Stimulated activated effector memory CD8-positive, alpha-beta T cell treated with anti-CD3 and anti-CD28 coated beads, Interleukin-12 subunit alpha, Interleukin-12 subunit beta, amount 100 ng/mL, for 72 hours (primary cell): Measurements from ENCODE around the gene ZNF219.

Experiments used
- ATAC-seq: fragments of 150-1000 bp; cut with Tn5 transposase; 2 replicates; pipeline ENCODE4 v1.10.0; 2021
- DNase-seq, 2 donors: peaks; one replicate each; pipeline ENCODE4 v3.0.0; 2021 to 2022; ENCODE audit warnings: low spot score in 2 of 2
- H3K27ac Mint-ChIP-seq: one replicate; pipeline ENCODE4 v1.8.0; 2022; ENCODE audit warnings: mild to moderate bottlenecking, mixed read lengths
- H3K36me3 Mint-ChIP-seq: one replicate; pipeline ENCODE4 v1.8.0; 2022; ENCODE audit warnings: mild to moderate bottlenecking, mixed read lengths
- H3K4me1 Mint-ChIP-seq: one replicate; pipeline ENCODE4 v1.8.0; 2022; ENCODE audit warnings: mixed read lengths
- H3K4me3 Mint-ChIP-seq: one replicate; pipeline ENCODE4 v1.8.0; 2022; ENCODE audit warnings: mild to moderate bottlenecking, mixed read lengths
- H3K9me3 Mint-ChIP-seq: one replicate; pipeline ENCODE4 v1.8.0; 2022; ENCODE audit warnings: mixed read lengths

The ZNF219 gene

GRCh38 chr14:21070083-21070609, 28.3 kb downstream of the ZNF219 start, which contains the start of gene ARHGEF40:
ARHGEF40 (plus strand) TSS chr14:21070304; CDS start chr14:21070397, 93 bp downstream.
- no peak for DNase-seq
- Mint-ChIP-seq H3K9me3 (no peaks in the 10 kb centered on the region), H3K4me3 (peak within 1 kb of the TSS; percentile 83), H3K27ac (peak within 1 kb of the TSS; percentile 61), H3K36me3 (no peaks in the 10 kb centered on the region), H3K4me1 (peaks cover 40% of the 10 kb centered on the region)
- no peak for ATAC-seq

GRCh38 chr14:21069388-21070082, 28.9 kb downstream of the ZNF219 start:
- ATAC-seq (no peak), DNase-seq (no peak)
- H3K36me3 Mint-ChIP-seq = no peaks in the 10 kb centered on the region
- H3K4me3 Mint-ChIP-seq = peak overlapping the region; percentile 83
- peaks cover 40% of the 10 kb centered on the region for H3K4me1 Mint-ChIP-seq
- no peaks in the 10 kb centered on the region for H3K9me3 Mint-ChIP-seq
- peak overlapping the region; percentile 61 for H3K27ac Mint-ChIP-seq

- DNase-seq = peak in 1 of 2 donors; percentile 69
- ATAC-seq = peak; percentile 72
- H3K4me1 Mint-ChIP-seq = peaks cover 40% of the 10 kb centered on the region
- H3K36me3 Mint-ChIP-seq = no peaks in the 10 kb centered on the region
- H3K4me3 Mint-ChIP-seq = peak overlapping the region; percentile 83
- peak overlapping the region; percentile 61 for H3K27ac Mint-ChIP-seq
- H3K9me3 Mint-ChIP-seq = no peaks in the 10 kb centered on the region
These were observed 29.7 kb downstream of the ZNF219 start for GRCh38 chr14:21068521-21069387.

- ATAC-seq = no peak
- peaks cover 34% of the 10 kb centered on the region for H3K4me1 Mint-ChIP-seq
- H3K27ac Mint-ChIP-seq = no peak overlapping the region
- no peak overlapping the region for H3K4me3 Mint-ChIP-seq
- no peaks in the 10 kb centered on the region for H3K9me3 Mint-ChIP-seq
- no peak for DNase-seq
- no peaks in the 10 kb centered on the region for H3K36me3 Mint-ChIP-seq
These were observed 31.5 kb downstream of the ZNF219 start for GRCh38 chr14:21066882-21067502.

GRCh38 chr14:21063479-21063878, 35.0 kb downstream of the ZNF219 start:
- no peak for ATAC-seq

GRCh38 chr14:21061347-21061668, 37.1 kb downstream of the ZNF219 start:
- H3K4me1 Mint-ChIP-seq = no peaks in the 10 kb centered on the region

More at GRCh38 chr14:21063479-21063878, 35.0 kb downstream of the ZNF219 start:
- Mint-ChIP-seq H3K4me1 (peaks cover 2% of the 10 kb centered on the region), H3K36me3 (no peaks in the 10 kb centered on the region), H3K9me3 (no peaks in the 10 kb centered on the region), H3K27ac (no peak overlapping the region), H3K4me3 (no peak overlapping the region)
- DNase-seq = no peak

GRCh38 chr14:21060614-21061346, 37.7 kb downstream of the ZNF219 start:
- Mint-ChIP-seq H3K4me1 (no peaks in the 10 kb centered on the region), H3K4me3 (no peak overlapping the region), H3K36me3 (no peaks in the 10 kb centered on the region), H3K27ac (no peak overlapping the region), H3K9me3 (no peaks in the 10 kb centered on the region)
- DNase-seq (no peak), ATAC-seq (no peak)

More at GRCh38 chr14:21061347-21061668, 37.1 kb downstream of the ZNF219 start:
- ATAC-seq (no peak), DNase-seq (no peak)
- H3K27ac Mint-ChIP-seq = no peak overlapping the region
- H3K4me3 Mint-ChIP-seq = no peak overlapping the region
- no peaks in the 10 kb centered on the region for H3K36me3 Mint-ChIP-seq
- no peaks in the 10 kb centered on the region for H3K9me3 Mint-ChIP-seq

GRCh38 chr14:21059842-21060613, 38.4 kb downstream of the ZNF219 start:
- H3K36me3 Mint-ChIP-seq = no peaks in the 10 kb centered on the region
- no peaks in the 10 kb centered on the region for H3K9me3 Mint-ChIP-seq
- no peak for ATAC-seq
- H3K4me3 Mint-ChIP-seq = no peak overlapping the region
- no peak for DNase-seq
- no peaks in the 10 kb centered on the region for H3K4me1 Mint-ChIP-seq
- H3K27ac Mint-ChIP-seq = no peak overlapping the region

GRCh38 chr14:21058903-21059302, 39.6 kb downstream of the ZNF219 start:
- no peak overlapping the region for H3K4me3 Mint-ChIP-seq
- ATAC-seq (no peak), DNase-seq (no peak)
- H3K9me3 Mint-ChIP-seq = no peaks in the 10 kb centered on the region
- no peak overlapping the region for H3K27ac Mint-ChIP-seq
- H3K36me3 Mint-ChIP-seq = no peaks in the 10 kb centered on the region
- no peaks in the 10 kb centered on the region for H3K4me1 Mint-ChIP-seq

GRCh38 chr14:21057803-21058675, 40.4 kb downstream of the ZNF219 start, which contains the start of gene RNASE8:
RNASE8 (plus strand) TSS chr14:21057822; CDS start chr14:21057893, 71 bp downstream.
- Mint-ChIP-seq H3K27ac (no peak within 1 kb of the TSS), H3K4me3 (no peak within 1 kb of the TSS), H3K9me3 (no peaks in the 10 kb centered on the region), H3K4me1 (no peaks in the 10 kb centered on the region), H3K36me3 (no peaks in the 10 kb centered on the region)
- peak; percentile 87 for ATAC-seq
- DNase-seq = no peak

GRCh38 chr14:21056520-21057163, 41.8 kb downstream of the ZNF219 start:
- Mint-ChIP-seq H3K36me3 (no peaks in the 10 kb centered on the region), H3K4me1 (no peaks in the 10 kb centered on the region), H3K27ac (no peak overlapping the region), H3K4me3 (no peak overlapping the region), H3K9me3 (no peaks in the 10 kb centered on the region)
- DNase-seq = no peak
- no peak for ATAC-seq

- H3K27ac Mint-ChIP-seq = no peak overlapping the region
- ATAC-seq (no peak), DNase-seq (no peak)
- no peaks in the 10 kb centered on the region for H3K9me3 Mint-ChIP-seq
- no peaks in the 10 kb centered on the region for H3K36me3 Mint-ChIP-seq
- no peak overlapping the region for H3K4me3 Mint-ChIP-seq
- H3K4me1 Mint-ChIP-seq = no peaks in the 10 kb centered on the region
These were observed 42.9 kb downstream of the ZNF219 start for GRCh38 chr14:21055432-21056117.

GRCh38 chr14:21054768-21055145, 43.7 kb downstream of the ZNF219 start:
- Mint-ChIP-seq H3K27ac (no peak overlapping the region), H3K9me3 (no peaks in the 10 kb centered on the region), H3K4me1 (no peaks in the 10 kb centered on the region), H3K36me3 (no peaks in the 10 kb centered on the region), H3K4me3 (no peak overlapping the region)
- ATAC-seq (no peak), DNase-seq (no peak)
